Lower leg skin (tissue), 4 donors: Measurements from ENCODE around the gene TMEFF1. TPM values are rescaled to one million over a fixed set of nuclear protein-coding genes. Genes with fewer than 3 reads are reported as not detected.

Experiments used
- DNase-seq, 2 donors: peaks; one replicate each; pipeline ENCODE4 v3.0.0-alpha.2; 2019; ENCODE audit warnings: low spot score in 2 of 2
- H3K4me3 ChIP-seq: fragments of 200-600 bp; sonication (generic); 2 replicates; pipeline ENCODE4 v1.5.1; 2017; ENCODE audit warnings: mild to moderate bottlenecking, low read depth; ENCODE audit not compliant: poor library complexity, severe bottlenecking
- CTCF ChIP-seq, 3 donors: fragments of 450-650 bp; IDR thresholded peaks; one replicate each; pipeline ENCODE4 v1.5.1; 2016; ENCODE audit warnings: antibody characterized with exemption in 3 of 3, mild to moderate bottlenecking in 3 of 3, moderate library complexity in 2 of 3
- POLR2A ChIP-seq, 2 donors: fragments of 450-650 bp; IDR thresholded peaks; one replicate each; pipeline ENCODE4 v1.6.1; 2016 to 2017; ENCODE audit warnings: antibody characterized with exemption in 2 of 2, mild to moderate bottlenecking in 1 of 2, moderate library complexity in 1 of 2
- WGBS, 2 donors: methylation state at CpG; one replicate each; pipeline ENCODE4 v1.1.5; 2018; 5-methylcytosine and 5-hydroxymethylcytosine counted together
- intact Hi-C: fragments of 100-400 bp; cut with DNase I; formaldehyde crosslinking; loops from one replicate; pipeline ENCODE4 v1.15.0; 2023; ENCODE audit warnings: low total_unique reads
- total RNA-seq, 4 donors: library from RNA; depleted of rRNA; stranded (reverse); fragments of >200 nt; gene quantifications; one replicate each; pipeline ENCODE4 v1.1.0, GENCODE V29; 2016

Gene TMEFF1
- total RNA-seq, 4 donors from 2014 or later, result not detected

GRCh38 chr9:100428871-100429654 is 43.9 kb upstream of the TMEFF1 start:
- no peak overlapping the region for H3K4me3 ChIP-seq
- intact Hi-C loops, result no loop called here
- 43 to 55% methylated on average over 9 of the region's 9 CpGs for WGBS, 2 donors
- no peak for TF ChIP-seq POLR2A (IDR thresholded peaks at IDR 0.05)
- no peak for TF ChIP-seq CTCF (IDR thresholded peaks at IDR 0.05)
- peak in 1 of 2 donors; percentile 42 for DNase-seq

- WGBS, 2 donors, result 63 to 69% methylated on average over 5 of the region's 5 CpGs
- DNase-seq, result no peak
- TF ChIP-seq POLR2A (IDR thresholded peaks at IDR 0.05), result no peak
- TF ChIP-seq CTCF (IDR thresholded peaks at IDR 0.05), result no peak
- intact Hi-C loops, result loop anchor here (10.0 kb wide), 1 partner anchor 1246 kb away; no protein-coding TSS in a partner anchor
- no peak overlapping the region for H3K4me3 ChIP-seq
Measured at GRCh38 chr9:100430286-100430940, 42.5 kb upstream of the TMEFF1 start.

GRCh38 chr9:100431886-100432285 is 41.1 kb upstream of the TMEFF1 start:
- intact Hi-C loops, result loop anchor here (10.0 kb wide), 1 partner anchor 1247 kb away; no protein-coding TSS in a partner anchor
- TF ChIP-seq POLR2A (IDR thresholded peaks at IDR 0.05) (no peak), CTCF (IDR thresholded peaks at IDR 0.05) (no peak)
- no peak for DNase-seq
- WGBS, 2 donors, result 89 to 93% methylated on average over 5 of the region's 5 CpGs
- H3K4me3 ChIP-seq, result no peak overlapping the region

GRCh38 chr9:100432736-100433135 is 40.2 kb upstream of the TMEFF1 start:
- TF ChIP-seq POLR2A (IDR thresholded peaks at IDR 0.05) (no peak), CTCF (IDR thresholded peaks at IDR 0.05) (no peak)
- WGBS, 2 donors, result 89 to 94% methylated on average over 3 of the region's 3 CpGs
- no peak for DNase-seq
- H3K4me3 ChIP-seq, result no peak overlapping the region
- intact Hi-C loops, result loop anchor here (10.0 kb wide), 1 partner anchor 1248 kb away; no protein-coding TSS in a partner anchor

GRCh38 chr9:100436571-100436970 is 36.4 kb upstream of the TMEFF1 start:
- DNase-seq, result no peak
- TF ChIP-seq POLR2A (IDR thresholded peaks at IDR 0.05) (no peak), CTCF (IDR thresholded peaks at IDR 0.05) (no peak)
- 88 to 90% methylated on average over 7 of the region's 7 CpGs for WGBS, 2 donors
- intact Hi-C loops, result loop anchor here (10.0 kb wide), 1 partner anchor 1252 kb away; no protein-coding TSS in a partner anchor
- H3K4me3 ChIP-seq, result no peak overlapping the region
